Smooth muscle cell of the brain vasculature (primary cell): ENCODE results near the gene MBNL1.
"Not testable (repeated sequence)": the region's sequence is repeated elsewhere in the genome, so short reads cannot be mapped to it uniquely, and the experiment has no call there.

Experiments
- DNase-seq: peaks from one replicate; pipeline ENCODE4 v3.0.0-alpha.2; 2012; ENCODE audit warnings: low read depth, low spot score

The MBNL1 gene

GRCh38 chr3:152400887-152401286 lies 132.2 kb downstream of the MBNL1 start:
- no peak for DNase-seq

- no peak for DNase-seq
Measured at GRCh38 chr3:152402695-152403451, 134.1 kb downstream of the MBNL1 start.

GRCh38 chr3:152403632-152404066 lies 134.9 kb downstream of the MBNL1 start:
- DNase-seq = no peak

- no peak for DNase-seq
Measured at GRCh38 chr3:152404976-152405375, 136.2 kb downstream of the MBNL1 start.

GRCh38 chr3:152405915-152406802 lies 137.4 kb downstream of the MBNL1 start:
- DNase-seq = no peak

- no peak for DNase-seq
Measured at GRCh38 chr3:152413240-152413639, 144.5 kb downstream of the MBNL1 start.

- no peak for DNase-seq
Measured at GRCh38 chr3:152416808-152417580, 148.3 kb downstream of the MBNL1 start.

- DNase-seq = no peak
Measured at GRCh38 chr3:152419748-152420147, 151.0 kb downstream of the MBNL1 start.

GRCh38 chr3:152421162-152421561 lies 152.4 kb downstream of the MBNL1 start:
- DNase-seq = no peak

- DNase-seq = no peak
Measured at GRCh38 chr3:152426393-152426792, 157.7 kb downstream of the MBNL1 start.

GRCh38 chr3:152428577-152428976 lies 159.8 kb downstream of the MBNL1 start:
- DNase-seq = no peak

GRCh38 chr3:152430223-152431002 lies 161.7 kb downstream of the MBNL1 start:
- no peak for DNase-seq

GRCh38 chr3:152434142-152434541 lies 165.4 kb downstream of the MBNL1 start:
- DNase-seq = no peak

GRCh38 chr3:152435210-152435609 lies 166.5 kb downstream of the MBNL1 start:
- DNase-seq = not testable (repeated sequence)

- DNase-seq = no peak
Measured at GRCh38 chr3:152436707-152437590, 168.2 kb downstream of the MBNL1 start.

- no peak for DNase-seq
Measured at GRCh38 chr3:152438181-152438580, 169.5 kb downstream of the MBNL1 start.

- no peak for DNase-seq
Measured at GRCh38 chr3:152438706-152439105, 170.0 kb downstream of the MBNL1 start.

- not testable (repeated sequence) for DNase-seq
Measured at GRCh38 chr3:152440243-152440642, 171.5 kb downstream of the MBNL1 start.

- DNase-seq = no peak
Measured at GRCh38 chr3:152443212-152444023, 174.7 kb downstream of the MBNL1 start.
